Esophagus squamous epithelium (tissue), 5 donors: ENCODE data around the gene DBR1. TPM values are rescaled to one million over a fixed set of nuclear protein-coding genes. Genes with fewer than 3 reads are reported as not detected.

Source experiments
- DNase-seq: peaks from one replicate; lab custom pipeline; 2025; lab: John Stamatoyannopoulos, UW
- H3K27ac ChIP-seq, 4 donors: fragments of 200-600 bp; sonication (generic); one replicate each; pipeline ENCODE4 v1.5.1; 2016 to 2019; ENCODE audit warnings: mild to moderate bottlenecking in 1 of 4
- H3K27me3 ChIP-seq, 4 donors: fragments of 200-600 bp; sonication (generic); 1 replicate in 3 of 4; 2 replicates in 1 of 4; pipeline versions ENCODE4 v1.5.1 to v1.6.0; 2017 to 2021; ENCODE audit warnings: antibody characterized with exemption in 1 of 4
- H3K36me3 ChIP-seq, 3 donors: fragments of 200-600 bp; sonication (generic); one replicate each; pipeline ENCODE4 v1.5.1; 2016 to 2019
- H3K4me1 ChIP-seq, 3 donors: fragments of 200-600 bp; sonication (generic); one replicate each; pipeline ENCODE4 v1.5.1; 2017 to 2019
- H3K4me3 ChIP-seq, 4 donors: fragments of 200-600 bp; sonication (generic); 1 replicate in 3 of 4; 2 replicates in 1 of 4; pipeline ENCODE4 v1.5.1; 2016 to 2019; ENCODE audit warnings: mild to moderate bottlenecking in 2 of 4, moderate library complexity in 1 of 4
- H3K9me3 ChIP-seq, 3 donors: fragments of 200-600 bp; sonication (generic); one replicate each; pipeline ENCODE4 v1.5.1; 2016 to 2019
- CTCF ChIP-seq, 6 experiments: fragments of 450-650 bp in 4 of 6; fragments of 200-600 bp in 2 of 6; sonication (generic) in 2 of 6; IDR thresholded peaks; one replicate each; pipeline ENCODE4 v1.5.1; 2016 to 2019; ENCODE audit warnings: antibody characterized with exemption in 6 of 6, mild to moderate bottlenecking in 4 of 6, moderate library complexity in 4 of 6
- POLR2A ChIP-seq, 4 donors: fragments of 450-650 bp; IDR thresholded peaks; one replicate each; pipeline ENCODE4 v1.6.1; 2017; ENCODE audit warnings: antibody characterized with exemption in 4 of 4, mild to moderate bottlenecking in 4 of 4, moderate library complexity in 3 of 4
- WGBS, 2 donors: methylation state at CpG; one replicate each; pipeline ENCODE4 v1.1.5; 2018; 5-methylcytosine and 5-hydroxymethylcytosine counted together
- intact Hi-C: fragments of 100-400 bp; cut with DNase I; formaldehyde crosslinking; loops from one replicate; pipeline ENCODE4 v1.15.0; 2022
- total RNA-seq, 4 donors: library from RNA; depleted of rRNA; stranded (reverse); fragments of >200 nt; gene quantifications; one replicate each; pipeline ENCODE4 v1.1.0, GENCODE V29; 2016
- donor health status: DM: yes; HTN: yes; CAD: no.

The DBR1 gene
- total RNA-seq, 4 donors from 2014 or later, result 8.1 to 15.3 (median 11.0) TPM

DNA sequence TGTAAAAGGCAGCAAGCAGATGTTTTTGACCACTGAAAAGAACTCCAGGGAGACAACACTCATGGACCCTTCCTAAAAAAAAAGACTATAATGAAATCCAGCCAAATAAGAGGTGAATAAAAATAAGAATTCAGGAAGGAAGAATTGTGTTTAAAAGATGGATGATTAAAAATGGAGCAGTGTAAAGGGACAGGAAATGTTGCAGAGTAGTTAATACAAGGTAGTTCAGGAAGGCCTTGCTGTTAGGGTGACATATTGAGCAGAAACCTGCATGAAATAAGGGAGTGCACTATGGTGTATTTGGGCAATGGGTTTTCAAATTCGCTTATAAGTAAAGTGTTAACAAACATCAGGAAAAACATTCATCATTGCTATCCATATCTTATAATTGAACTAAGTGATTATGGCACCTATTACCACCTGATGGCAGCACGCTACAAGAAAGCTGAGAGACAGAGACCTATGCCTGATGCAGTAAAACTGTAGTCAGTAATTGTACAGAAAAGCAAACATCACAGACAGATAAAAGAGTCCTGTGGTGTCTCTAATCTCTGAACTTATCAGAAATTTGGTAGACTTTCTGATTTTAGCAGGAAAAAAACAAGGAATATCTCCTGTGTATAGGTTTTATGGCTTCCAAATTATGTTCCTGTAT, 5.8 kb upstream of the DBR1 start:
- DNase-seq, result no peak
- 6 to 9% methylated on average over 2 of the region's 2 CpGs for WGBS, 2 donors
- Histone ChIP-seq H3K9me3 (no peaks in the 10 kb centered on the region), H3K4me3 (no peak overlapping the region), H3K36me3 (no peaks in the 10 kb centered on the region), H3K27ac (no peak overlapping the region), H3K27me3 (peaks cover 0 to 11% (median 0%) of the 10 kb centered on the region in 4 donors), H3K4me1 (peaks cover 0 to under 1% (median 0%) of the 10 kb centered on the region in 3 donors)
- TF ChIP-seq CTCF (IDR thresholded peaks at IDR 0.05) (peak in 4 of 6 experiments; percentile 24 to 54 (median 36)), POLR2A (IDR thresholded peaks at IDR 0.05) (no peak)
- intact Hi-C loops, result no loop called here

DNA sequence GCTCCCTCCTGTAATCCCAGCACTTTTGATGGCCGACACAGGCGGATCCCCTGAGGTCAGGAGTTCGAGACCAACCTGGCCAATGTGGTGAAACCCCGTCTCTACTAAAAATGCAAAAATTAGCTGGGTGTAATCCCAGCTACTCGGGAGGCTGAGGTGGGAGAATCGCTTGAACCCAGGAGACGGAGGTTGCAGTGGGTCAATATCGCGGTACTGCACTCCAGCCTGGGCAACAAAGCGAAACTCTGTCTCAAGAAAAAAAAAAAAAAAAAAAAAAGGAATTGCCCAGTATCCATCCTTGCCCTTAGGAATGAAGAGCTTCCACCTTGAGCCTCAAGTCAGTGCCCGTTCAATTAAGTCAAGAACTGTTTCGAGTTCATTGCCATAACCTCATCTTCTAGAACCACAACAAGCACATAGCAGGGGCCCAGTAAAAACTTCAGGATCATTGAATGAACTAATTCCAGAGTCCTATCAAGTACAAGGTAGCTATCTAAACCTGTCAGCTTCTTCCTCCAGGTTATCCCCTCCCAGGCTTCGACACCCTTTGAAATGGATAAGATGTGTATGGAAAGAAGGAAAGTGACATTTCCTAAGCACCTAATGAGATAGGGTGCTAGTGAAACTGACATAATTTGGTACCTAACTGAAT, 826 bp downstream of the DBR1 start:
- H3K9me3 ChIP-seq, result no peaks in the 10 kb centered on the region
- intact Hi-C loops, result no loop called here
- WGBS, 2 donors, result 54 to 61% methylated on average over 13 of the region's 13 CpGs
- peaks cover 0 to 36% (median 20%) of the 10 kb centered on the region in 3 donors for H3K4me1 ChIP-seq
- TF ChIP-seq CTCF (IDR thresholded peaks at IDR 0.05), result no peak
- H3K4me3 ChIP-seq, result peak overlapping the region; percentile 62 to 97 (median 79)
- peak overlapping the region; percentile 79 to 92 (median 85) for H3K27ac ChIP-seq
- no peaks in the 10 kb centered on the region for H3K27me3 ChIP-seq
- H3K36me3 ChIP-seq, result peaks cover 0 to 40% (median 9%) of the 10 kb centered on the region in 3 donors
- DNase-seq, result no peak

- Histone ChIP-seq H3K27ac (no peak overlapping the region), H3K9me3 (no peaks in the 10 kb centered on the region), H3K4me3 (no peak overlapping the region), H3K27me3 (no peaks in the 10 kb centered on the region), H3K36me3 (peaks cover 0 to 53% (median 11%) of the 10 kb centered on the region in 3 donors), H3K4me1 (peaks cover 0 to 36% (median 20%) of the 10 kb centered on the region in 3 donors)
- WGBS, 2 donors, result 80% methylated on average over 2 of the region's 2 CpGs
- DNase-seq, result no peak
- TF ChIP-seq CTCF (IDR thresholded peaks at IDR 0.05) (no peak), POLR2A (IDR thresholded peaks at IDR 0.05) (no peak)
- intact Hi-C loops, result no loop called here
Measured at GRCh38 chr3:138172625-138173024, 2.1 kb downstream of the DBR1 start.

DNA sequence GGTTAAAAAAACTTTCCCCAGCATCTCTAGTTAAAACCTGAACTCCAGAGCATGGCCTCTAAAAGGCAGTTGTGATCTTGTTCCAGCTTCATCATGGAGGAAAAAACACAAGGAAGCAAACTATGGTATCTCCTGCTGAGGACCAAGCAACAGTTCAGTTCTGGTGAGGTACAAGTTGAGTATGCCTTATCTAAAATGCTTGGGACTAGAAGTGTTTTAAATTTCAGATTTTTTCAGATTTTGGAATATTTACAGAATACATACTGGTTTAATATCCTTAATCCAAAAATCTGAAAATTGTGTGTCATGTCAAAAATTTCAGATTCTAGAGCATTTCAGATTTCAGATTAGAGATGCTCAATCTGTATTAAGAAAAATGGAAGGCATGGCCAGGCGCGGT, 9.7 kb downstream of the DBR1 start:
- TF ChIP-seq CTCF (IDR thresholded peaks at IDR 0.05), result no peak
- no peak for TF ChIP-seq POLR2A (IDR thresholded peaks at IDR 0.05)
- 97 to 100% methylated on average over 2 of the region's 2 CpGs for WGBS, 2 donors
- DNase-seq, result no peak

DNA sequence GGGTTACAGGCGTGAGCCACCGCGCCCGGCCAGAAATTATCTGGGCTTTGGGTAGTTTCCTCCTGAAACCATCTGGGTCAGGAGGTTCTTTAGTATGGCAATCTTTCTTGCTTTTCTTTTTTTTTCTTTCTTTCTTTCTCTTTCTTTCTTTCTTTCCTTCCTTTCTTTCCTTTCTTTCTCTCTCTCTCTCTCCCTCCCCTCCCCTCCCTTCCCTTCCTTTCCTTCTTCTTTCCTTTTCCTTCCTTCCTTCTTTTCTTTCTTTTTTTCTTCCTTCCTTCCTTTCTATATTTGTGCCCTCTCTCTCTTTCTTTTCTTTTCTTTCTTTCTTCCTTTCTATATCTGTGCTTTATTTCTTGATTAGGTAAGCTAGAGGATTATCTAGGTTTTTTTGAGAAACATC, 17.0 kb downstream of the DBR1 start:
- Histone ChIP-seq H3K4me3 (no peak overlapping the region), H3K4me1 (no peaks in the 10 kb centered on the region), H3K9me3 (peaks cover 0 to 3% (median 0%) of the 10 kb centered on the region in 3 donors), H3K27me3 (no peaks in the 10 kb centered on the region), H3K36me3 (peaks cover 0 to 28% (median 10%) of the 10 kb centered on the region in 3 donors), H3K27ac (no peak overlapping the region)
- no peak for TF ChIP-seq CTCF (IDR thresholded peaks at IDR 0.05)
- no peak for TF ChIP-seq POLR2A (IDR thresholded peaks at IDR 0.05)
- intact Hi-C loops, result no loop called here
- DNase-seq, result no peak
- WGBS, 2 donors, result 90 to 92% methylated on average over 4 of the region's 4 CpGs

More for the DNA sequence above, 9.7 kb downstream of the DBR1 start:
- intact Hi-C loops, result no loop called here
- Histone ChIP-seq H3K27me3 (no peaks in the 10 kb centered on the region), H3K9me3 (no peaks in the 10 kb centered on the region), H3K27ac (no peak overlapping the region), H3K36me3 (peaks cover 0 to 100% (median 41%) of the 10 kb centered on the region in 3 donors), H3K4me3 (no peak overlapping the region), H3K4me1 (no peaks in the 10 kb centered on the region)
